Naive thymus-derived CD4-positive, alpha-beta T cell (primary cell): ENCODE results near the gene CKAP2L. TPM values are rescaled to one million over a fixed set of nuclear protein-coding genes. Genes with fewer than 3 reads are reported as not detected.

ENCODE experiments used
- ATAC-seq: fragments of 150-1000 bp; cut with Tn5 transposase; 2 replicates; pipeline ENCODE4 v1.10.0; 2021; ENCODE audit warnings: mild to moderate bottlenecking, moderate library complexity
- CTCF ChIA-PET: fragments of 350-600 bp; sonication (Branson Sonifier 250); formaldehyde crosslinking; loops from one replicate; lab custom pipeline; 2021; ENCODE audit warnings: antibody characterized with exemption; lab: Charles Lee
- POLR2A ChIA-PET: fragments of 350-600 bp; sonication (Branson Sonifier 250); formaldehyde crosslinking; loops from one replicate; lab custom pipeline; 2021; ENCODE audit warnings: antibody characterized with exemption, inconsistent platforms; lab: Charles Lee
- DNase-seq, 9 donors: peaks; one replicate each; pipeline versions ENCODE4 v3.0.0 to v3.0.0-alpha.2; 2020 to 2022; ENCODE audit warnings: mixed read lengths in 1 of 9
- H3K27ac ChIP-seq: one replicate; pipeline ENCODE4 v1.7.0; 2013; ENCODE audit warnings: mild to moderate bottlenecking, low read depth, low read length, moderate library complexity
- H3K27me3 ChIP-seq, 2 donors: one replicate each; pipeline ENCODE4 v1.7.0; 2013; ENCODE audit warnings: low read length in 2 of 2, mild to moderate bottlenecking in 2 of 2, moderate library complexity in 2 of 2; ENCODE audit not compliant: control insufficient read depth in 2 of 2, insufficient read depth in 2 of 2
- H3K36me3 ChIP-seq, 3 experiments: 1 replicate in 2 of 3; 2 replicates in 1 of 3; pipeline ENCODE4 v1.7.0; 2013; ENCODE audit warnings: low read length in 3 of 3, mild to moderate bottlenecking in 3 of 3, moderate library complexity in 1 of 3; ENCODE audit not compliant: insufficient read depth in 3 of 3, control insufficient read depth in 2 of 3
- H3K4me1 ChIP-seq, 2 donors: one replicate each; pipeline ENCODE4 v1.7.0; 2013; ENCODE audit warnings: low read length in 2 of 2, mild to moderate bottlenecking in 2 of 2, moderate library complexity in 1 of 2; ENCODE audit not compliant: control insufficient read depth in 2 of 2, insufficient read depth in 2 of 2
- H3K4me3 ChIP-seq: 2 replicates; pipeline ENCODE4 v1.7.0; 2013; ENCODE audit warnings: mild to moderate bottlenecking, low read length
- H3K9me3 ChIP-seq, 3 experiments: 1 replicate in 2 of 3; 2 replicates in 1 of 3; pipeline ENCODE4 v1.7.0; 2013; ENCODE audit warnings: low read length in 3 of 3; ENCODE audit not compliant: control insufficient read depth in 2 of 3
- H3K27ac Mint-ChIP-seq, 9 donors: one replicate each; pipeline ENCODE4 v1.8.0; 2020 to 2022; ENCODE audit warnings: mixed read lengths in 9 of 9, mild to moderate bottlenecking in 8 of 9, moderate library complexity in 5 of 9, inconsistent platforms in 2 of 9
- H3K27me3 Mint-ChIP-seq, 5 donors: one replicate each; pipeline ENCODE4 v1.8.0; 2021 to 2022; ENCODE audit warnings: mixed read lengths in 5 of 5, mild to moderate bottlenecking in 1 of 5
- H3K36me3 Mint-ChIP-seq, 5 donors: one replicate each; pipeline ENCODE4 v1.8.0; 2020 to 2022; ENCODE audit warnings: mixed read lengths in 5 of 5, mild to moderate bottlenecking in 3 of 5, inconsistent platforms in 1 of 5
- H3K4me1 Mint-ChIP-seq, 7 donors: one replicate each; pipeline ENCODE4 v1.8.0; 2020 to 2022; ENCODE audit warnings: mixed read lengths in 7 of 7, mild to moderate bottlenecking in 3 of 7, inconsistent platforms in 1 of 7
- H3K4me3 Mint-ChIP-seq, 10 donors: one replicate each; pipeline ENCODE4 v1.8.0; 2020 to 2022; ENCODE audit warnings: mild to moderate bottlenecking in 10 of 10, mixed read lengths in 10 of 10, moderate library complexity in 6 of 10, inconsistent platforms in 2 of 10
- H3K9me3 Mint-ChIP-seq, 11 donors: one replicate each; pipeline ENCODE4 v1.8.0; 2020 to 2022; ENCODE audit warnings: mixed read lengths in 11 of 11, mild to moderate bottlenecking in 4 of 11, inconsistent platforms in 1 of 11, moderate library complexity in 1 of 11
- intact Hi-C, 2 donors: fragments of 100-400 bp; cut with micrococcal nuclease; formaldehyde crosslinking; loops; one replicate each; pipeline ENCODE4 v1.15.1; 2023
- polyA plus RNA-seq, 2 donors: library from polyadenylated mRNA; unstranded; fragments of 300-500 nt; fragmentation: Illumina TruSeq; gene quantifications; one replicate each; pipeline ENCODE4 v1.2.3, GENCODE V29; 2021
- total RNA-seq, 6 experiments: library from RNA in 5 of 6; stranded (reverse) in 5 of 6; gene quantifications; 1 replicate in 5 of 6; 2 replicates in 1 of 6; pipeline ENCODE4 v1.2.3 and lab custom pipeline; 2021 to 2026

Gene CKAP2L
- total and polyA plus RNA-seq, 7 experiments from 2014 or later, result 0.69 to 36.2 (median 2.4) TPM; not detected in 4

- CTCF ChIA-PET, result no interaction called here
- Mint-ChIP-seq H3K4me3 (peak overlapping the region in 5 of 10 donors; percentile 53 to 67 (median 58)), H3K27ac (peak overlapping the region in 3 of 9 donors; percentile 20 to 67 (median 55)), H3K4me1 (peaks cover 13 to 40% (median 27%) of the 10 kb centered on the region in 7 donors), H3K36me3 (peaks cover 0 to 15% (median 0%) of the 10 kb centered on the region in 5 donors), H3K9me3 (peaks cover 0 to 10% (median 0%) of the 10 kb centered on the region in 11 donors), H3K27me3 (peaks cover 0 to 6% (median 0%) of the 10 kb centered on the region in 5 donors)
- no peaks in the 10 kb centered on the region for H3K27me3 ChIP-seq
- intact Hi-C loops, result loop anchor here (10.0 kb wide), 3 partner anchors 406 to 584 kb away; partner anchors contain the start of genes PSD4 (in 1 of the 2) and ZC3H8 (in 1 of the 2)
- H3K27ac ChIP-seq, result no peak overlapping the region
- H3K4me1 ChIP-seq, result peaks cover 12 to 16% of the 10 kb centered on the region in 2 donors
- no peaks in the 10 kb centered on the region for H3K36me3 ChIP-seq
- ATAC-seq (no peak), DNase-seq (no peak)
- POLR2A ChIA-PET, result no interaction called here
- H3K4me3 ChIP-seq, result peak overlapping the region; percentile 32
- H3K9me3 ChIP-seq, result no peaks in the 10 kb centered on the region
Measured at GRCh38 chr2:112768432-112768831, 4.0 kb upstream of the CKAP2L start.

- intact Hi-C loops, result loop anchor here (10.0 kb wide), 3 partner anchors 407 to 583 kb away; partner anchors contain the start of genes PSD4 (in 1 of the 2) and ZC3H8 (in 1 of the 2)
- ChIA-PET CTCF (no interaction called here), POLR2A (no interaction called here)
- no peaks in the 10 kb centered on the region for H3K9me3 ChIP-seq
- ATAC-seq (no peak), DNase-seq (no peak)
- peak overlapping the region in 6 of 9 donors; percentile 12 to 67 (median 50) for H3K27ac Mint-ChIP-seq
- peaks cover 0 to 5% (median 0%) of the 10 kb centered on the region in 5 donors for H3K27me3 Mint-ChIP-seq
- H3K36me3 ChIP-seq, result no peaks in the 10 kb centered on the region
- H3K36me3 Mint-ChIP-seq, result peaks cover 0 to 16% (median 0%) of the 10 kb centered on the region in 5 donors
- H3K4me3 Mint-ChIP-seq, result peak overlapping the region in 9 of 10 donors; percentile 38 to 74 (median 58)
- peak overlapping the region; percentile 32 for H3K4me3 ChIP-seq
- peaks cover 0 to 10% (median 0%) of the 10 kb centered on the region in 11 donors for H3K9me3 Mint-ChIP-seq
- H3K4me1 Mint-ChIP-seq, result peaks cover 15 to 46% (median 30%) of the 10 kb centered on the region in 7 donors
- H3K4me1 ChIP-seq, result peaks cover 12 to 16% of the 10 kb centered on the region in 2 donors
- no peak overlapping the region for H3K27ac ChIP-seq
- no peaks in the 10 kb centered on the region for H3K27me3 ChIP-seq
Measured at GRCh38 chr2:112767693-112768330, 3.4 kb upstream of the CKAP2L start.

GRCh38 chr2:112765251-112765650, 842 bp upstream of the CKAP2L start:
- CTCF ChIA-PET, result no interaction called here
- intact Hi-C loops, result loop anchor here (10.0 kb wide), 3 partner anchors 410 to 580 kb away; partner anchors contain the start of genes PSD4 (in 1 of the 2) and ZC3H8 (in 1 of the 2)
- POLR2A ChIA-PET, result interaction anchor here (1.0 kb wide), 1 partner anchor 204 kb away, joined by 3 read pairs; no protein-coding TSS in a partner anchor

GRCh38 chr2:112762276-112762675, 2.1 kb downstream of the CKAP2L start:
- ATAC-seq (no peak), DNase-seq (no peak)
- Mint-ChIP-seq H3K4me1 (peaks cover 15 to 59% (median 24%) of the 10 kb centered on the region in 7 donors), H3K36me3 (peaks cover 0 to 29% (median 0%) of the 10 kb centered on the region in 5 donors), H3K4me3 (peak overlapping the region in 1 of 10 donors; percentile 90), H3K9me3 (peaks cover 0 to 2% (median 0%) of the 10 kb centered on the region in 11 donors), H3K27me3 (no peaks in the 10 kb centered on the region), H3K27ac (no peak overlapping the region)
- no peaks in the 10 kb centered on the region for H3K36me3 ChIP-seq
- no peaks in the 10 kb centered on the region for H3K27me3 ChIP-seq
- POLR2A ChIA-PET, result no interaction called here
- H3K27ac ChIP-seq, result no peak overlapping the region
- no peaks in the 10 kb centered on the region for H3K9me3 ChIP-seq
- no peak overlapping the region for H3K4me3 ChIP-seq
- intact Hi-C loops, result loop anchor here (5.0 to 10.0 kb wide), 4 partner anchors 413 to 1640 kb away; partner anchors contain the start of genes BCL2L11 (in 1 of the 2), PSD4 (in 1 of the 2) and ZC3H8 (in 1 of the 2)
- H3K4me1 ChIP-seq, result peaks cover 12 to 14% of the 10 kb centered on the region in 2 donors
- CTCF ChIA-PET, result interaction anchor here (1.1 kb wide), 1 partner anchor 13 kb away, joined by 3 read pairs; no protein-coding TSS in a partner anchor

More at GRCh38 chr2:112765251-112765650, 842 bp upstream of the CKAP2L start:
- H3K36me3 Mint-ChIP-seq, result peaks cover 0 to 22% (median 0%) of the 10 kb centered on the region in 5 donors
- Histone ChIP-seq H3K9me3 (no peaks in the 10 kb centered on the region), H3K27ac (peak overlapping the region; percentile 65), H3K4me1 (peaks cover 12 to 16% of the 10 kb centered on the region in 2 donors), H3K27me3 (no peaks in the 10 kb centered on the region), H3K36me3 (no peaks in the 10 kb centered on the region), H3K4me3 (peak overlapping the region; percentile 82)
- DNase-seq, result no peak
- H3K27me3 Mint-ChIP-seq, result no peaks in the 10 kb centered on the region
- H3K9me3 Mint-ChIP-seq, result peaks cover 0 to 10% (median 0%) of the 10 kb centered on the region in 11 donors
- peak overlapping the region in 8 of 9 donors; percentile 29 to 95 (median 69) for H3K27ac Mint-ChIP-seq
- H3K4me3 Mint-ChIP-seq, result peak overlapping the region; percentile 90 to 97 (median 92)
- peaks cover 15 to 59% (median 30%) of the 10 kb centered on the region in 7 donors for H3K4me1 Mint-ChIP-seq
- no peak for ATAC-seq

- Histone ChIP-seq H3K27ac (no peak overlapping the region), H3K4me3 (no peak overlapping the region), H3K4me1 (peaks cover 10 to 14% of the 10 kb centered on the region in 2 donors), H3K36me3 (no peaks in the 10 kb centered on the region), H3K9me3 (no peaks in the 10 kb centered on the region), H3K27me3 (no peaks in the 10 kb centered on the region)
- ATAC-seq, result no peak
- no peaks in the 10 kb centered on the region for H3K27me3 Mint-ChIP-seq
- ChIA-PET CTCF (no interaction called here), POLR2A (interaction anchor here (1.0 kb wide), 1 partner anchor 11 kb away, joined by 4 read pairs; no protein-coding TSS in a partner anchor)
- H3K4me1 Mint-ChIP-seq, result peaks cover 8 to 62% (median 16%) of the 10 kb centered on the region in 7 donors
- intact Hi-C loops, result loop anchor here (5.0 to 10.0 kb wide), 4 partner anchors 415 to 1638 kb away; partner anchors contain the start of genes BCL2L11 (in 1 of the 2), PSD4 (in 1 of the 2) and ZC3H8 (in 1 of the 2)
- H3K9me3 Mint-ChIP-seq, result no peaks in the 10 kb centered on the region
- no peak for DNase-seq
- peaks cover 0 to 42% (median 0%) of the 10 kb centered on the region in 5 donors for H3K36me3 Mint-ChIP-seq
- no peak overlapping the region for H3K27ac Mint-ChIP-seq
- no peak overlapping the region for H3K4me3 Mint-ChIP-seq
Measured at GRCh38 chr2:112760149-112760548, 4.3 kb downstream of the CKAP2L start.

GRCh38 chr2:112758711-112759110, 5.7 kb downstream of the CKAP2L start:
- no peaks in the 10 kb centered on the region for H3K36me3 ChIP-seq
- ChIA-PET POLR2A (no interaction called here), CTCF (no interaction called here)
- H3K27ac Mint-ChIP-seq, result no peak overlapping the region
- DNase-seq (no peak), ATAC-seq (no peak)
- H3K9me3 ChIP-seq, result no peaks in the 10 kb centered on the region
- no peaks in the 10 kb centered on the region for H3K27me3 ChIP-seq
- peaks cover 0 to 1% (median 0%) of the 10 kb centered on the region in 11 donors for H3K9me3 Mint-ChIP-seq
- peaks cover 2 to 6% of the 10 kb centered on the region in 2 donors for H3K4me1 ChIP-seq
- H3K27ac ChIP-seq, result no peak overlapping the region
- peaks cover 0 to 54% (median 0%) of the 10 kb centered on the region in 5 donors for H3K36me3 Mint-ChIP-seq
- no peak overlapping the region for H3K4me3 Mint-ChIP-seq
- peaks cover 4 to 67% (median 6%) of the 10 kb centered on the region in 7 donors for H3K4me1 Mint-ChIP-seq
- intact Hi-C loops, result no loop called here
- no peak overlapping the region for H3K4me3 ChIP-seq
- no peaks in the 10 kb centered on the region for H3K27me3 Mint-ChIP-seq
